Spleen (tissue), 11 donors: Measurements from ENCODE around the gene SLC6A18. TPM values are rescaled to one million over a fixed set of nuclear protein-coding genes. Genes with fewer than 3 reads are reported as not detected.

ENCODE experiments used
- DNase-seq: peaks from one replicate; pipeline ENCODE4 v3.0.0-alpha.2; 2020
- H3K27ac ChIP-seq, 8 donors: fragments of 200-600 bp; sonication (generic) in 7 of 8; 1 replicate in 4 of 8; 2 replicates in 4 of 8; pipeline versions ENCODE4 v1.5.0 to v1.8.0; 2016 to 2021; ENCODE audit warnings: inconsistent platforms in 4 of 8, mild to moderate bottlenecking in 4 of 8, moderate library complexity in 1 of 8
- H3K27me3 ChIP-seq, 7 donors: fragments of 200-600 bp; sonication (generic) in 6 of 7; replicated peaks in 1 of 7; 1 replicate in 4 of 7; 2 replicates in 3 of 7; pipeline versions ENCODE4 v1.5.0 to v1.8.0; 2016 to 2021; ENCODE audit warnings: inconsistent platforms in 3 of 7, mild to moderate bottlenecking in 1 of 7
- H3K36me3 ChIP-seq, 6 donors: fragments of 200-600 bp; sonication (generic) in 5 of 6; 1 replicate in 4 of 6; 2 replicates in 2 of 6; pipeline versions ENCODE4 v1.5.0 to v1.8.0; 2016 to 2021; ENCODE audit warnings: inconsistent platforms in 2 of 6
- H3K4me1 ChIP-seq, 6 donors: fragments of 200-600 bp; sonication (generic) in 5 of 6; 1 replicate in 3 of 6; 2 replicates in 3 of 6; pipeline versions ENCODE4 v1.5.0 to v1.8.0; 2016 to 2021; ENCODE audit warnings: inconsistent platforms in 3 of 6
- H3K4me3 ChIP-seq, 8 donors: fragments of 200-600 bp; sonication (generic) in 7 of 8; 1 replicate in 4 of 8; 2 replicates in 4 of 8; pipeline versions ENCODE4 v1.5.0 to v1.8.0; 2016 to 2021; ENCODE audit warnings: inconsistent platforms in 4 of 8, mild to moderate bottlenecking in 4 of 8, moderate library complexity in 2 of 8
- H3K9me3 ChIP-seq, 8 donors: fragments of 200-600 bp; sonication (generic) in 7 of 8; 1 replicate in 4 of 8; 2 replicates in 4 of 8; pipeline versions ENCODE4 v1.5.0 to v1.8.0; 2016 to 2021; ENCODE audit warnings: inconsistent platforms in 4 of 8
- CTCF ChIP-seq, 11 experiments: fragments of 200-600 bp in 7 of 11; fragments of 450-650 bp in 4 of 11; sonication (generic) in 4 of 11; IDR thresholded peaks in 8 of 11; conservative IDR thresholded peaks in 3 of 11; 1 replicate in 7 of 11; 2 replicates in 4 of 11; pipeline versions ENCODE4 v1.4.0 to v1.8.0; 2016 to 2021; ENCODE audit warnings: antibody characterized with exemption in 11 of 11, inconsistent platforms in 4 of 11, mild to moderate bottlenecking in 1 of 11
- POLR2A ChIP-seq, 3 donors: fragments of 450-650 bp; IDR thresholded peaks; one replicate each; pipeline ENCODE4 v1.5.1; 2017; ENCODE audit warnings: antibody characterized with exemption in 3 of 3, mild to moderate bottlenecking in 1 of 3
- POLR2AphosphoS5 ChIP-seq, 3 donors: sonication (generic); formaldehyde crosslinking; IDR thresholded peaks; one replicate each; pipeline ENCODE4 v1.5.1; 2017; ENCODE audit warnings: antibody characterized with exemption in 3 of 3
- WGBS, 5 donors: extraction: QIAGEN DNeasy Blood & Tissue Kit in 3 of 5; methylation state at CpG; one replicate each; pipeline versions ENCODE4 v1.1.5 to v1.1.7; 2013 to 2018; 5-methylcytosine and 5-hydroxymethylcytosine counted together
- intact Hi-C: fragments of 100-400 bp; cut with DNase I; formaldehyde crosslinking; loops from one replicate; pipeline ENCODE4 v1.15.0; 2023; ENCODE audit warnings: low total_unique reads
- polyA plus RNA-seq, 3 donors: library from polyadenylated mRNA; stranded (reverse); fragments of 200-250 nt; gene quantifications; one replicate each; pipeline ENCODE4 v1.2.1, GENCODE V29; 2013
- total RNA-seq, 7 donors: library from RNA; depleted of rRNA in 3 of 7; stranded (reverse); fragments of >200 nt in 3 of 7; fragmentation: NEBNext Ultra II Directional in 4 of 7; extraction: Animal tissue kit (Norgen Biotek cat#: 25700) in 4 of 7; gene quantifications; one replicate each; pipeline versions ENCODE4 v1.1.0 to v1.2.1, GENCODE V29; 2016 to 2021
- donor health status: healthy with polysubstance abuse.
- donor health status: DM: no; HTN: no; CAD: no; lungs with moderate emphysema.
- donor health status: DM: no; HTN: no; CAD: no.
- donor health status: Bipolar disorder and iron deficiency.
- donor health status: healthy.
- donor health status: DM: no; HTN: no; CAD: no.
- donor health status: DM: yes; HTN: yes; CAD: no.

SLC6A18 gene
- total and polyA plus RNA-seq, 10 donors = not detected

- H3K9me3 ChIP-seq = peaks cover 0 to 5% (median 0%) of the 10 kb centered on the region in 8 donors
- no peaks in the 10 kb centered on the region for H3K4me1 ChIP-seq
- TF ChIP-seq POLR2A (IDR thresholded peaks at IDR 0.05) (no peak), CTCF (IDR thresholded peaks at IDR 0.05 in 8 of 11, conservative IDR thresholded peaks at IDR 0.05 in 3 of 11) (no peak), POLR2AphosphoS5 (IDR thresholded peaks at IDR 0.05) (no peak)
- H3K27me3 ChIP-seq = peaks cover 0 to 49% (median 0%) of the 10 kb centered on the region in 7 donors
- WGBS, 5 donors = 72 to 84% (median 79%) methylated on average over 21 to 22 of the region's 22 CpGs
- no peak overlapping the region for H3K27ac ChIP-seq
- no peaks in the 10 kb centered on the region for H3K36me3 ChIP-seq
- DNase-seq = peak; percentile 60
- intact Hi-C loops = no loop called here
- H3K4me3 ChIP-seq = no peak overlapping the region
These were observed 10.8 kb upstream of the SLC6A18 start for GRCh38 chr5:1214163-1214935.

- WGBS, 5 donors = 32 to 70% (median 52%) methylated on average over 2 of the region's 2 CpGs
- H3K4me3 ChIP-seq = no peak overlapping the region
- H3K4me1 ChIP-seq = no peaks in the 10 kb centered on the region
- TF ChIP-seq CTCF (IDR thresholded peaks at IDR 0.05 in 8 of 11, conservative IDR thresholded peaks at IDR 0.05 in 3 of 11) (no peak), POLR2AphosphoS5 (IDR thresholded peaks at IDR 0.05) (no peak), POLR2A (IDR thresholded peaks at IDR 0.05) (no peak)
- no peaks in the 10 kb centered on the region for H3K36me3 ChIP-seq
- intact Hi-C loops = no loop called here
- H3K27me3 ChIP-seq = peaks cover 0 to 52% (median 0%) of the 10 kb centered on the region in 7 donors
- peak; percentile 20 for DNase-seq
- H3K27ac ChIP-seq = no peak overlapping the region
- H3K9me3 ChIP-seq = peaks cover 0 to 5% (median 0%) of the 10 kb centered on the region in 8 donors
These were observed 10.3 kb upstream of the SLC6A18 start for GRCh38 chr5:1214936-1215220.

- peak; percentile 45 for DNase-seq
- intact Hi-C loops = no loop called here
- H3K4me1 ChIP-seq = no peaks in the 10 kb centered on the region
- TF ChIP-seq POLR2AphosphoS5 (IDR thresholded peaks at IDR 0.05) (no peak), CTCF (IDR thresholded peaks at IDR 0.05 in 8 of 11, conservative IDR thresholded peaks at IDR 0.05 in 3 of 11) (no peak), POLR2A (IDR thresholded peaks at IDR 0.05) (no peak)
- 85 to 95% (median 94%) methylated on average over 22 to 23 of the region's 23 CpGs for WGBS, 5 donors
- no peak overlapping the region for H3K27ac ChIP-seq
- no peaks in the 10 kb centered on the region for H3K36me3 ChIP-seq
- H3K27me3 ChIP-seq = peaks cover 0 to 54% (median 0%) of the 10 kb centered on the region in 7 donors
- no peak overlapping the region for H3K4me3 ChIP-seq
- peaks cover 0 to 5% (median 0%) of the 10 kb centered on the region in 8 donors for H3K9me3 ChIP-seq
These were observed 9.7 kb upstream of the SLC6A18 start for GRCh38 chr5:1215320-1216096.
